ENCODE results near the gene FAAP20. TPM values are rescaled to one million over a fixed set of nuclear protein-coding genes. Genes with fewer than 3 reads are reported as not detected.

Gene FAAP20
- total RNA-seq, 1 experiment from 2014 or later = 36.3 TPM

DNA sequence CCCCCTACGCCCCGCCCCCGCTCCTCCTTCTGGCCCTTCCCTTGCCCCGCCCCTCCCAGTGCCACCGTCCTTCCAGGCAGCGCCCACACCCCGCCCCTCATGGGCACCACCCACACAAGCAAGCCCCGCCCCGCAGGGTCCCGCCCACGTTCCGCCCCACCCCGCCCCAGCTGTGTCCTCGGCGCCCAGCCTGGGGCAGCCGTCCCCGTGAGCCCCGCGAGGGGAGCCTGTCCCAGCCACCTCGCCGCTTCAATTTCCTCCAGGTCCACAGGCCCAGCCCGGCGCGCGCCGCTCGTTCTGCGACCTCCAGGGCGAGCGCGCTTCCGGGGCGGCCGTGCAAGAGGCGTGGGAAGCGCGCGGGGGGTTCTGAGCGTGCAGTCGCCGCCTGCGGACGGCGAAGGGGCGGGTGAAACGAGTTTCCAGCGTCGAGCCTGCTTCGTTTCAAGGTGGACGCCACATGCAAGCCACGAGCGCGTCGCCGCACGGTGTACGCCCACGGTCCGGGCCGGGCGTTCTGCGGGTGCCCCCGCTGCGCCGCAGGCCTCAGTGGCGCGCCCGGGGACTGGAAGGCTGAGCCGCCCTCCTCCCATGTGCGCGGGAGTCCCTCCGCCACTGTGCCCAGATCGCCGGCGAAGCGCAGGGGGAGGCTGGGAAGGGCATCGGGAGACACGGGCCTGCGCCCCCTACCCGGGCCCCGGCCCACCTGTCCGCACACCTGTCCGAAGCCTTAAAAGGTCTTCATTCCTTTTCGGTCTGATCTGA lies 10.8 kb upstream of the FAAP20 start:
- H3K27me3 Mint-ChIP-seq (ENCODE audit: unreplicated experiment) = no peaks in the 10 kb centered on the region
- BruUV-seq (replicated peaks) = no TSS peak
- CTCF ChIA-PET = no interaction called here
- no peaks in the 10 kb centered on the region for H3K9me3 Mint-ChIP-seq (ENCODE audit: low read depth, unreplicated experiment)
- TF ChIP-seq, protein P1, sequence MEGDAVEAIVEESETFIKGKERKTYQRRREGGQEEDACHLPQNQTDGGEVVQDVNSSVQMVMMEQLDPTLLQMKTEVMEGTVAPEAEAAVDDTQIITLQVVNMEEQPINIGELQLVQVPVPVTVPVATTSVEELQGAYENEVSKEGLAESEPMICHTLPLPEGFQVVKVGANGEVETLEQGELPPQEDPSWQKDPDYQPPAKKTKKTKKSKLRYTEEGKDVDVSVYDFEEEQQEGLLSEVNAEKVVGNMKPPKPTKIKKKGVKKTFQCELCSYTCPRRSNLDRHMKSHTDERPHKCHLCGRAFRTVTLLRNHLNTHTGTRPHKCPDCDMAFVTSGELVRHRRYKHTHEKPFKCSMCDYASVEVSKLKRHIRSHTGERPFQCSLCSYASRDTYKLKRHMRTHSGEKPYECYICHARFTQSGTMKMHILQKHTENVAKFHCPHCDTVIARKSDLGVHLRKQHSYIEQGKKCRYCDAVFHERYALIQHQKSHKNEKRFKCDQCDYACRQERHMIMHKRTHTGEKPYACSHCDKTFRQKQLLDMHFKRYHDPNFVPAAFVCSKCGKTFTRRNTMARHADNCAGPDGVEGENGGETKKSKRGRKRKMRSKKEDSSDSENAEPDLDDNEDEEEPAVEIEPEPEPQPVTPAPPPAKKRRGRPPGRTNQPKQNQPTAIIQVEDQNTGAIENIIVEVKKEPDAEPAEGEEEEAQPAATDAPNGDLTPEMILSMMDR (IDR thresholded peaks at IDR 0.05; ENCODE audit: unreplicated experiment) = no peak
- H3K36me3 Mint-ChIP-seq (ENCODE audit: insufficient read depth, unreplicated experiment) = peaks cover 18% of the 10 kb centered on the region
- peak; percentile 88 for DNase-seq
- intact Hi-C loops (cut with micrococcal nuclease; ENCODE audit: unreplicated experiment) = no loop called here
- peaks cover 19% of the 10 kb centered on the region for H3K4me1 Mint-ChIP-seq (ENCODE audit: low read depth, unreplicated experiment)
- H3K27ac Mint-ChIP-seq (ENCODE audit: unreplicated experiment) = no peak overlapping the region
- peak overlapping the region; percentile 34 for H3K4me3 Mint-ChIP-seq (ENCODE audit: low read depth, unreplicated experiment)

DNA sequence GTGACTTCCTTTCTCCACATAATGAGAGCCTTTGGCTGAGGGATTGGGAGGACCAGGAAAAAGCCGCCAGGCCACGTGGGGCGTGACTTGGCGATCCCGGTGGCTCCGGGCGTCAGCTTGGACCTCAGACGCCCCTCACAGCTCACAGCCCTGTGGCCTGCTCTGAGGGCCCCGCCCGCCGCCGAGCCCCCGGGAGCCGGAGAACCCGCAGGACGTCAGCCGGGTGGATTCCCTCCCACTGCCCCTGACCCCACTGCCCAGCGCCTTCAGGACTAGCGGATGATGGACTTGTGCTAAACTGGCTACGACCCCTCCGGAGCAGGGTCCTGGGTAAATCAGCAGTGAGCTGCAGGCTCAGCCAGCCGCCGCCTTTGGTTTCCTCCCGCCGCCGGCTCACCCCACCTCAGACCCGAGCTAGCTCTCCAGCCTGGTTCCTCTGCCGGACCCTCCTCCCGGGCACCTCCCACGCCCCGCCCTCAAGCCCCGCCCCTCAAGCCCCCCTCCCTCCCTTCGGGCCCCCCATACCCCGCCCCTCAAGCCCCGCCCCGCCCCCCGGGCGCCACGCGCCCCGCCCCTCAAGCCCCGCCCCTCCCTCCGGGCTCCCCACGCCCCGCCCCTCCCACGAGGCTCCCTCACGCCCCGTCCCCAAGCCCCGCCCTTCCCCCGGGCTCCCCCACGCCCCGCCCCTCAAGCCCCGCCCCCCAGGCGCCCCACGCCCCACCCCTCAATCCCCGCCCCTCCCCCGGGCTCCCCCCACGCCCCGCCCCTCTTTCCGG lies 10.0 kb upstream of the FAAP20 start:
- CTCF ChIA-PET = interaction anchor here (0.7 kb wide), 2 partner anchors 14 to 166 kb away, joined by 3 read pairs; no protein-coding TSS in a partner anchor
- no TSS peak for BruUV-seq (replicated peaks)
- intact Hi-C loops (cut with micrococcal nuclease; ENCODE audit: unreplicated experiment) = no loop called here

DNA sequence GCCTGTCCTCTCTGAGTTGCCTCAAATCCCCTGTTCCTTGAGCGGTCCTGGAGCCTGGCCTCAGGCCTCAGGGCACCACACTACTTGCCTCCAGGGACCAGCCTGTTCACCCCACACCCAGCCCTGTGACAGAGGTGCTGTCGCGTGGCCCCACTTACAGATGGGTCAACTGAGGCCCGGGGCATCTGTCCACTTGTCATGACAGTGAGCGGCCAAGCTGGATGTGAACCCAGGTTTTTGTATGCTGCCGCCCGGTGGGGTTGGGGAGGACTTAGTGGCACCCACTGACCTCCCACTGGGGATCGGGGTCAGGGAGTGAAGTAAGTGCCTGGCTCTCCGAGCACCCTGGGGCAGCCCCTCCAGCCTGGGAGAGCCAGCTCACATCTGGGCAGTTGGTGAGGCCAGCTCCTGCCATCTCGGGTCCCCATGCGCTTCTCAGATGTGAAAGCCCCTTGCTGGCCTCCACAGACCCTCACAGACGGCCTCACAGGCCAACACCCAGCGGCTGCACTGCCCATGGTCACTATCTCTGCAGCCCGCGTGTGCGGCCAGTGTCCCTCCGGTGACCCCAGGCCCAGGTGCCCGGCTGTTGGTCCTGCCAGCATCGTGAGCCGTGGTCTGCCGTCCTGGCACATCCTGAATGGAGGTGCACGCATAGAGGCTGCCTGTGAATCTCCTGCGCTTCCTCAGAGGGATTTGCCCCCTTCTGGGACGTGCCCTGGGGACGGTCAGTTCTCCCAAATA lies 9.3 kb upstream of the FAAP20 start:
- CTCF ChIA-PET = interaction anchor here (0.6 to 0.7 kb wide), 3 partner anchors 13 to 167 kb away, joined by 3 to 6 read pairs (median 3); no protein-coding TSS in a partner anchor
- H3K27ac Mint-ChIP-seq (ENCODE audit: unreplicated experiment) = no peak overlapping the region
- H3K4me3 Mint-ChIP-seq (ENCODE audit: low read depth, unreplicated experiment) = no peak overlapping the region

More for the DNA sequence above, 10.0 kb upstream of the FAAP20 start:
- Mint-ChIP-seq H3K27me3 (ENCODE audit: unreplicated experiment) (no peaks in the 10 kb centered on the region), H3K4me3 (ENCODE audit: low read depth, unreplicated experiment) (no peak overlapping the region), H3K36me3 (ENCODE audit: insufficient read depth, unreplicated experiment) (peaks cover 18% of the 10 kb centered on the region), H3K27ac (ENCODE audit: unreplicated experiment) (no peak overlapping the region), H3K9me3 (ENCODE audit: low read depth, unreplicated experiment) (no peaks in the 10 kb centered on the region), H3K4me1 (ENCODE audit: low read depth, unreplicated experiment) (peaks cover 19% of the 10 kb centered on the region)
- no peak for DNase-seq
- TF ChIP-seq, protein P1 (IDR thresholded peaks at IDR 0.05; ENCODE audit: unreplicated experiment) = no peak

More for the DNA sequence above, 9.3 kb upstream of the FAAP20 start:
- H3K36me3 Mint-ChIP-seq (ENCODE audit: insufficient read depth, unreplicated experiment) = peaks cover 24% of the 10 kb centered on the region
- peaks cover 19% of the 10 kb centered on the region for H3K4me1 Mint-ChIP-seq (ENCODE audit: low read depth, unreplicated experiment)
- no TSS peak for BruUV-seq (replicated peaks)
- no peaks in the 10 kb centered on the region for H3K27me3 Mint-ChIP-seq (ENCODE audit: unreplicated experiment)
- intact Hi-C loops (cut with micrococcal nuclease; ENCODE audit: unreplicated experiment) = no loop called here
- TF ChIP-seq, protein P1 (IDR thresholded peaks at IDR 0.05; ENCODE audit: unreplicated experiment) = no peak
- no peaks in the 10 kb centered on the region for H3K9me3 Mint-ChIP-seq (ENCODE audit: low read depth, unreplicated experiment)
- no peak for DNase-seq

All from Calu3 (cell line).